ENCODE data around the gene C18orf54. TPM values are rescaled to one million over a fixed set of nuclear protein-coding genes. Genes with fewer than 3 reads are reported as not detected.
A peak's percentile ranks its signal among the peaks of the same experiment; 100 is the strongest.

Gene C18orf54
- total RNA-seq, 4 donors from 2014 or later, result 0.84 to 1.7 (median 1.1) TPM

- Histone ChIP-seq H3K27me3 (peaks cover 0 to 3% (median 0%) of the 10 kb centered on the region in 4 donors), H3K9me3 (no peaks in the 10 kb centered on the region), H3K4me1 (no peaks in the 10 kb centered on the region), H3K36me3 (no peaks in the 10 kb centered on the region), H3K4me3 (no peak overlapping the region), H3K27ac (replicated peaks in 1 of 4) (no peak overlapping the region)
- DNase-seq (ENCODE audit: extremely low spot score), result no peak
- WGBS, result 64% methylated on average over 3 of the region's 3 CpGs
- intact Hi-C loops (cut with DNase I), result loop anchor here (10.0 kb wide), 1 partner anchor 594 kb away; no protein-coding TSS in a partner anchor
- TF ChIP-seq, protein P1, sequence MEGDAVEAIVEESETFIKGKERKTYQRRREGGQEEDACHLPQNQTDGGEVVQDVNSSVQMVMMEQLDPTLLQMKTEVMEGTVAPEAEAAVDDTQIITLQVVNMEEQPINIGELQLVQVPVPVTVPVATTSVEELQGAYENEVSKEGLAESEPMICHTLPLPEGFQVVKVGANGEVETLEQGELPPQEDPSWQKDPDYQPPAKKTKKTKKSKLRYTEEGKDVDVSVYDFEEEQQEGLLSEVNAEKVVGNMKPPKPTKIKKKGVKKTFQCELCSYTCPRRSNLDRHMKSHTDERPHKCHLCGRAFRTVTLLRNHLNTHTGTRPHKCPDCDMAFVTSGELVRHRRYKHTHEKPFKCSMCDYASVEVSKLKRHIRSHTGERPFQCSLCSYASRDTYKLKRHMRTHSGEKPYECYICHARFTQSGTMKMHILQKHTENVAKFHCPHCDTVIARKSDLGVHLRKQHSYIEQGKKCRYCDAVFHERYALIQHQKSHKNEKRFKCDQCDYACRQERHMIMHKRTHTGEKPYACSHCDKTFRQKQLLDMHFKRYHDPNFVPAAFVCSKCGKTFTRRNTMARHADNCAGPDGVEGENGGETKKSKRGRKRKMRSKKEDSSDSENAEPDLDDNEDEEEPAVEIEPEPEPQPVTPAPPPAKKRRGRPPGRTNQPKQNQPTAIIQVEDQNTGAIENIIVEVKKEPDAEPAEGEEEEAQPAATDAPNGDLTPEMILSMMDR (IDR thresholded peaks at IDR 0.05), result no peak
- TF ChIP-seq POLR2A (IDR thresholded peaks at IDR 0.05; ENCODE audit: low read depth) (no peak), POLR2AphosphoS5 (IDR thresholded peaks at IDR 0.05) (no peak), EP300 (IDR thresholded peaks at IDR 0.05) (no peak)
These were observed 33.1 kb downstream of the C18orf54 start for GRCh38 chr18:54390838-54391237.

DNA sequence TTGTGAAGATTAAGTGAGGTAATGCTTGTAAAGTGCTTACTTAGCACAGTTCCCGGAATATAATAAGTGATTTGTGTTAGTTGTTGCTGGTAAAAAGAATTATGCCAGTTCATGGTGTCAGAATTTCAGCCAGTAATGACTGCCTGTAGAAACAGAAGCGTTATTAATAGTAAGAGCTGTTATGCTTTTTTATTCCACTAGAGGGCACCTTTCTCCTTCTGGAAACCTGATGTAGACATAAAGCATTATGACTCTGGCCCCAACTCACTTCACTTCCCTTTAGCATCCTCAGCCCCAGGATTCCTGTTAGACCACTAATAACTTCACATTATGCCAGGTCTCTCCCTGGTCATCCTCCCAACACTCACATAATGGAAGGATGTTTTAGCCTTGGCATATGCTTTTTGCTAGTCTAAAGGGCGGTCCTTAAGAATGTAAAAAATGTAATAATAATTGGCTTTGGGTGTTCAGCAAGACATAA is 34.9 kb downstream of the C18orf54 start:
- H3K27me3 ChIP-seq, result no peaks in the 10 kb centered on the region
- intact Hi-C loops (cut with DNase I), result loop anchor here (10.0 kb wide), 1 partner anchor 592 kb away; no protein-coding TSS in a partner anchor
- no peak overlapping the region for H3K4me3 ChIP-seq
- H3K36me3 ChIP-seq, result no peaks in the 10 kb centered on the region
- TF ChIP-seq, protein P1 (IDR thresholded peaks at IDR 0.05), result peak; percentile 50 to 75 (median 62)
- TF ChIP-seq POLR2AphosphoS5 (IDR thresholded peaks at IDR 0.05), result no peak
- no peak for DNase-seq (ENCODE audit: extremely low spot score)
- 35% methylated on average over 3 of the region's 3 CpGs for WGBS
- H3K4me1 ChIP-seq, result no peaks in the 10 kb centered on the region
- H3K27ac ChIP-seq (replicated peaks in 1 of 4), result no peak overlapping the region
- no peaks in the 10 kb centered on the region for H3K9me3 ChIP-seq

DNA sequence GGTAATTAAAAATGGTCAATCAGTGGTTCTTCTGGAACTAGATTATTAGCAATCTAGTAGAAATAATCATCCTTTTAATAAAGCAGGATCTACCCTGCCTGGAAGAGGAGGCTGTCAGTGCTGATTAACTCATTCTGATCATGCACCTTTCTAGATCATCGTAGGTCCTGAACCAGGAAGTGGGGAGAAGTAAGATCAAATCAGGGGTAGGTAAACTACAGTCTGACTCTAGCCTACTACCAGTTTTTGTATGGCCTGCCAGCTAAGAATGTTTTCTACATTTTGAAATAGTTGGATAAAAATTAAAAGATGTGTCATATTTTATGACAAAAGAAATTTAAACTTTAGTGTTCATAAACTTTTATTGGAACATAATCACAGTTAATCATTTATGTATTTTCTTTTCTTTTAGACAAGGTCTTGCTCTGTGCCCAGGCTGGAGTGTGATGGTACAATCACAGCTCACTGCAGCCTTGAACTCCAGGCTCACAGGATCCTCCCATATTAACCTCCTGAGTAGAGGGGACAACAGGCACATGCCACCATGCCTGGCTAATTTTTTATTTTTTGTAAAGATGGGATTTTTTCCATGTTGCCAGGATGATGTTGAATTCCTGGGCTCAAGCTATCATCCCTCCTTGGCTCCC is 36.1 kb downstream of the C18orf54 start:
- TF ChIP-seq EP300 (IDR thresholded peaks at IDR 0.05) (no peak), POLR2A (IDR thresholded peaks at IDR 0.05; ENCODE audit: low read depth) (no peak)
- no peak for DNase-seq (ENCODE audit: extremely low spot score)
- WGBS, result 80% methylated on average over 1 of the region's 1 CpG
- Histone ChIP-seq H3K36me3 (no peaks in the 10 kb centered on the region), H3K4me1 (no peaks in the 10 kb centered on the region), H3K4me3 (no peak overlapping the region), H3K27me3 (no peaks in the 10 kb centered on the region), H3K9me3 (no peaks in the 10 kb centered on the region), H3K27ac (replicated peaks in 1 of 4) (no peak overlapping the region)
- intact Hi-C loops (cut with DNase I), result loop anchor here (10.0 kb wide), 1 partner anchor 591 kb away; no protein-coding TSS in a partner anchor

- H3K27ac ChIP-seq (replicated peaks in 1 of 4), result no peak overlapping the region
- H3K9me3 ChIP-seq, result no peaks in the 10 kb centered on the region
- no peak for TF ChIP-seq POLR2A (IDR thresholded peaks at IDR 0.05; ENCODE audit: low read depth)
- TF ChIP-seq POLR2AphosphoS5 (IDR thresholded peaks at IDR 0.05), result no peak
- TF ChIP-seq, protein P1 (IDR thresholded peaks at IDR 0.05), result no peak
- TF ChIP-seq EP300 (IDR thresholded peaks at IDR 0.05), result no peak
- H3K27me3 ChIP-seq, result no peaks in the 10 kb centered on the region
- DNase-seq (ENCODE audit: extremely low spot score), result no peak
- H3K4me1 ChIP-seq, result no peaks in the 10 kb centered on the region
- no peak overlapping the region for H3K4me3 ChIP-seq
- intact Hi-C loops (cut with DNase I), result loop anchor here (10.0 kb wide), 1 partner anchor 588 kb away; no protein-coding TSS in a partner anchor
- H3K36me3 ChIP-seq, result no peaks in the 10 kb centered on the region
- 82% methylated on average over 1 of the region's 1 CpG for WGBS
These were observed 39.1 kb downstream of the C18orf54 start for GRCh38 chr18:54396760-54397159.

DNA sequence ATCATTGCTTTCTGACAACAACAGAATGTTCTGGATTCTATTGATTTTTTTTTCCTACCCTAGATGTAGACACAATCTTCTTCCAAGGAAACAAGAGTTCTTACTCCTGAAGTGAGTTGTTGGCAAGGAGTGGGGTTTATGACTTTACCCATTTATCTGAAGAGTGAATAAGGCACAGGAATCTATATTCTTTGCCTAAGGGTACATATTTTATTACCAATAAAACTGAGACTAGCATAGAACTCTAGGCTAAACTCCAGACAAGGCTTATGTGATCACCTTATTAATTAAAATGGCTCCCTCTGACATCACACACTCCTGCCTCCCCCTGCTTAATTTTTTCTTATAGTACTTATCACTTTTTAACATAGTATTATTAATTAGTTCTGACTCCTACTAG is 47.6 kb downstream of the C18orf54 start:
- H3K4me1 ChIP-seq, result no peaks in the 10 kb centered on the region
- H3K27me3 ChIP-seq, result peaks cover 0 to 3% (median 0%) of the 10 kb centered on the region in 4 donors
- H3K36me3 ChIP-seq, result no peaks in the 10 kb centered on the region
- intact Hi-C loops (cut with DNase I), result no loop called here
- H3K9me3 ChIP-seq, result no peaks in the 10 kb centered on the region
- no peak overlapping the region for H3K27ac ChIP-seq (replicated peaks in 1 of 4)
- H3K4me3 ChIP-seq, result no peak overlapping the region
- no peak for DNase-seq (ENCODE audit: extremely low spot score)
- TF ChIP-seq POLR2A (IDR thresholded peaks at IDR 0.05; ENCODE audit: low read depth) (no peak), EP300 (IDR thresholded peaks at IDR 0.05) (no peak), POLR2AphosphoS5 (IDR thresholded peaks at IDR 0.05) (no peak)
- TF ChIP-seq, protein P1 (IDR thresholded peaks at IDR 0.05), result no peak

Measured in esophagus muscularis mucosa (tissue), 4 donors.